HepG2 (cell line): Measurements from ENCODE around the gene TMBIM6. TPM values are rescaled to one million over a fixed set of nuclear protein-coding genes. Genes with fewer than 3 reads are reported as not detected.

Experiments used
- DPF2 ChIP-seq: sonication (generic); formaldehyde crosslinking; IDR thresholded peaks from 2 replicates; pipeline ENCODE4 v1.4.0; 2020; ENCODE audit warnings: mild to moderate bottlenecking, low read depth, missing genetic modification reagents, borderline replicate concordance
- ELF3 ChIP-seq: IDR thresholded peaks from 2 replicates; pipeline ENCODE4 v1.6.1; 2016; ENCODE audit warnings: missing genetic modification reagents, missing compliant biosample characterization
- FOXK1 ChIP-seq: sonication (generic); formaldehyde crosslinking; IDR thresholded peaks from 2 replicates; pipeline ENCODE4 v1.4.0; 2020; ENCODE audit warnings: low read depth, missing genetic modification reagents, borderline replicate concordance
- GFI1 ChIP-seq: sonication (generic); formaldehyde crosslinking; IDR thresholded peaks from 2 replicates; pipeline ENCODE4 v1.5.0; 2020; ENCODE audit warnings: missing genetic modification reagents, mild to moderate bottlenecking, borderline replicate concordance
- HNF1B ChIP-seq: sonication (generic); formaldehyde crosslinking; IDR thresholded peaks from 2 replicates; pipeline ENCODE4 v1.5.1; 2020; ENCODE audit warnings: mild to moderate bottlenecking, moderate library complexity, missing genetic modification reagents
- IRF9 ChIP-seq: sonication (generic); formaldehyde crosslinking; IDR thresholded peaks from 2 replicates; pipeline ENCODE4 v1.8.0; 2022; ENCODE audit warnings: missing genetic modification reagents, mild to moderate bottlenecking, borderline replicate concordance
- KLF9 ChIP-seq: IDR thresholded peaks from 2 replicates; pipeline ENCODE4 v1.6.1; 2016; ENCODE audit warnings: low read depth
- NAIF1 ChIP-seq: sonication (generic); formaldehyde crosslinking; IDR thresholded peaks from 2 replicates; pipeline ENCODE4 v1.5.0; 2020; ENCODE audit warnings: mild to moderate bottlenecking, missing genetic modification reagents, borderline replicate concordance
- NR2F1 ChIP-seq, 2 experiments: fragments of 450-650 bp in 1 of 2; formaldehyde crosslinking in 1 of 2; IDR thresholded peaks; 2 replicates each; pipeline versions ENCODE4 v1.5.0 to v1.6.1; 2016 to 2020; ENCODE audit warnings: mild to moderate bottlenecking in 1 of 2, missing compliant biosample characterization in 1 of 2, missing genetic modification reagents in 1 of 2, moderate library complexity in 1 of 2
- PBX3 ChIP-seq: sonication (generic); formaldehyde crosslinking; IDR thresholded peaks from 2 replicates; pipeline ENCODE4 v1.8.1; 2023; ENCODE audit warnings: missing genetic modification reagents, inconsistent platforms, borderline replicate concordance
- RXRA ChIP-seq: sonication (generic); formaldehyde crosslinking; IDR thresholded peaks from 2 replicates; pipeline ENCODE4 v1.5.1; 2020; ENCODE audit warnings: missing genetic modification reagents
- SKIL ChIP-seq: sonication (generic); formaldehyde crosslinking; IDR thresholded peaks from 2 replicates; pipeline ENCODE4 v1.8.0; 2022; ENCODE audit warnings: missing genetic modification reagents, mild to moderate bottlenecking, moderate library complexity, borderline replicate concordance
- TBL1XR1 ChIP-seq: fragments of 150-350 bp; IDR thresholded peaks from 2 replicates; pipeline ENCODE4 v1.6.1; 2014; ENCODE audit warnings: borderline replicate concordance, low read length; ENCODE audit not compliant: partially characterized antibody
- TGIF2 ChIP-seq: IDR thresholded peaks from 2 replicates; pipeline ENCODE4 v1.6.1; 2016; ENCODE audit warnings: control low read depth, missing compliant biosample characterization
- U2AF2 ChIP-seq: fragments of 200-400 bp; formaldehyde crosslinking; IDR thresholded peaks from 2 replicates; pipeline ENCODE4 v1.6.1; 2017; ENCODE audit warnings: low read depth, mild to moderate bottlenecking, low read length
- YEATS2 ChIP-seq: sonication (generic); formaldehyde crosslinking; IDR thresholded peaks from 2 replicates; pipeline ENCODE4 v1.4.0; 2020; ENCODE audit warnings: missing genetic modification reagents, borderline replicate concordance
- ZFP36L2 ChIP-seq: sonication (generic); formaldehyde crosslinking; IDR thresholded peaks from 2 replicates; pipeline ENCODE4 v1.4.0; 2020; ENCODE audit warnings: missing genetic modification reagents
- ZNF101 ChIP-seq: sonication (generic); formaldehyde crosslinking; IDR thresholded peaks from 2 replicates; pipeline ENCODE4 v1.4.0; 2020; ENCODE audit warnings: mild to moderate bottlenecking, low read depth, missing genetic modification reagents, borderline replicate concordance
- ZNF160 ChIP-seq: sonication (generic); formaldehyde crosslinking; IDR thresholded peaks from 2 replicates; pipeline ENCODE4 v1.8.0; 2022; ENCODE audit warnings: mild to moderate bottlenecking, inconsistent platforms, missing genetic modification reagents
- ZNF292 ChIP-seq: sonication (generic); formaldehyde crosslinking; IDR thresholded peaks from 2 replicates; pipeline ENCODE4 v1.8.1; 2022; ENCODE audit warnings: mild to moderate bottlenecking, low read depth, missing genetic modification reagents, borderline replicate concordance
- ZNF326 ChIP-seq: sonication (generic); formaldehyde crosslinking; IDR thresholded peaks from 2 replicates; pipeline ENCODE4 v1.4.0; 2020; ENCODE audit warnings: missing genetic modification reagents, borderline replicate concordance
- ZNF33B ChIP-seq: sonication (generic); formaldehyde crosslinking; IDR thresholded peaks from 2 replicates; pipeline ENCODE4 v1.5.1; 2020; ENCODE audit warnings: mild to moderate bottlenecking, missing genetic modification reagents
- ZNF430 ChIP-seq: sonication (generic); formaldehyde crosslinking; IDR thresholded peaks from 2 replicates; pipeline ENCODE4 v1.9.0; 2021; ENCODE audit warnings: mild to moderate bottlenecking, missing genetic modification reagents
- ZNF619 ChIP-seq: sonication (generic); formaldehyde crosslinking; IDR thresholded peaks from 2 replicates; pipeline ENCODE4 v1.4.0; 2020; ENCODE audit warnings: mild to moderate bottlenecking, missing genetic modification reagents
- polyA plus RNA-seq, 8 experiments: library from polyadenylated mRNA; depleted of rRNA in 3 of 8; stranded (reverse) in 7 of 8; unstranded in 1 of 8; fragments of >200 nt; fragmentation: Illumina TruSeq in 4 of 8; extraction: Trizol in 4 of 8; gene quantifications; 2 replicates each; pipeline versions ENCODE4 v1.2.1 to v1.2.3, GENCODE V29; 2011 to 2016; ENCODE audit warnings: low read depth in 4 of 8, missing spikeins in 1 of 8, mixed read lengths in 1 of 8; ENCODE audit not compliant: insufficient read depth in 1 of 8
- total RNA-seq, 5 experiments: library from RNA; depleted of rRNA; stranded (reverse); fragments of >200 nt; fragmentation: Illumina TruSeq; extraction: Trizol; gene quantifications; 2 replicates each; pipeline ENCODE4 v1.2.3, GENCODE V29; 2016; ENCODE audit warnings: low read depth in 1 of 5

Gene TMBIM6
- total and polyA plus RNA-seq, 2 of the 13 experiments (the other 11 are each of a cell fraction or from before 2014, with no cell fraction given) = 412 to 468 TPM

GRCh38 chr12:49741882-49742620 is 694 bp downstream of the TMBIM6 start (continued):
- TF ChIP-seq PBX3 (CRISPR knock-in tag) = no peak
- no peak for TF ChIP-seq ZNF101 (CRISPR knock-in tag)
- no peak for TF ChIP-seq ZNF430
- TF ChIP-seq SKIL (CRISPR knock-in tag) = peak; percentile 76
- no peak for TF ChIP-seq TBL1XR1
- TF ChIP-seq ZFP36L2 (CRISPR knock-in tag) = no peak
- no peak for TF ChIP-seq ZNF326 (CRISPR knock-in tag)
- no peak for TF ChIP-seq YEATS2 (CRISPR knock-in tag)
- peak; percentile 80 for TF ChIP-seq RXRA (CRISPR knock-in tag)
- no peak for TF ChIP-seq IRF9 (CRISPR knock-in tag)
- TF ChIP-seq ZNF160 (CRISPR knock-in tag) = no peak
- no peak for TF ChIP-seq ZNF33B (CRISPR knock-in tag)
- no peak; a peak in 1 of 4 replicates for TF ChIP-seq NR2F1 (CRISPR knock-in tag; IDR thresholded peaks at IDR 0.05)
- TF ChIP-seq HNF1B = no peak; the same call in 1 of the 2 replicates
- TF ChIP-seq DPF2 (CRISPR knock-in tag) = no peak
- no peak for TF ChIP-seq KLF9 (CRISPR knock-in tag)
- no peak for TF ChIP-seq U2AF2
- no peak for TF ChIP-seq ZNF619 (CRISPR knock-in tag)
- no peak for TF ChIP-seq ZNF292 (CRISPR knock-in tag)
- TF ChIP-seq NAIF1 (CRISPR knock-in tag) = no peak
- peak; percentile 24; the same call in 1 of the 2 replicates for TF ChIP-seq FOXK1 (CRISPR knock-in tag)
- TF ChIP-seq TGIF2 (CRISPR knock-in tag) = 0 out of 2 replicates have a peak, but pooled peaks have one; percentile 13
- TF ChIP-seq ELF3 (CRISPR knock-in tag) = no peak
- TF ChIP-seq GFI1 (CRISPR knock-in tag) = peak; percentile 20; the same call in 1 of the 2 replicates
